GM18858 (cell line): ENCODE results near the gene ANTXR1.
"Not testable (repeated sequence)": the region's sequence is repeated elsewhere in the genome, so short reads cannot be mapped to it uniquely, and the experiment has no call there.

Experiments
- ATAC-seq: cut with Tn5 transposase; IDR thresholded peaks from one replicate; pipeline ENCODE4 v1.9.1; 2021; ENCODE audit not compliant: unreplicated experiment

Gene ANTXR1

GRCh38 chr2:69163109-69163508, 150.1 kb downstream of the ANTXR1 start:
- no peak for ATAC-seq

DNA sequence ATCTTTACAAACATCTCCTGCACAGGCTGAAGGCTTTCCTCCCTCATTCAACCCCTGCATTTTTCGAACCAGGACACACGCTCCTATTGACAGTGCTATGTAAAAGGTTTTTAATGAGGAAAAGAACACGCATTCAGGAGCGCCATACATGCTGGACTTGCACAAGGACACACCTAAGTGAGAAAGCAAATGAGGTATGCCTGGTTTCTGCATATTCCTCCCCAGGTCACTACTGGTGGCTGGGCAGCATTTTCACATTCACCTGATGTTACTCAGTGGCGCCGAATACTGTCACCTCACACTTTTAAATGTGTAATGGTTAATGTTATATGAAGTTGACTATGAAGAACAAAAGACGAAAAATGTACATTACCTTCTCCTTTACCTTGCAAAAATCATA, 150.6 kb downstream of the ANTXR1 start:
- ATAC-seq, result no peak

DNA sequence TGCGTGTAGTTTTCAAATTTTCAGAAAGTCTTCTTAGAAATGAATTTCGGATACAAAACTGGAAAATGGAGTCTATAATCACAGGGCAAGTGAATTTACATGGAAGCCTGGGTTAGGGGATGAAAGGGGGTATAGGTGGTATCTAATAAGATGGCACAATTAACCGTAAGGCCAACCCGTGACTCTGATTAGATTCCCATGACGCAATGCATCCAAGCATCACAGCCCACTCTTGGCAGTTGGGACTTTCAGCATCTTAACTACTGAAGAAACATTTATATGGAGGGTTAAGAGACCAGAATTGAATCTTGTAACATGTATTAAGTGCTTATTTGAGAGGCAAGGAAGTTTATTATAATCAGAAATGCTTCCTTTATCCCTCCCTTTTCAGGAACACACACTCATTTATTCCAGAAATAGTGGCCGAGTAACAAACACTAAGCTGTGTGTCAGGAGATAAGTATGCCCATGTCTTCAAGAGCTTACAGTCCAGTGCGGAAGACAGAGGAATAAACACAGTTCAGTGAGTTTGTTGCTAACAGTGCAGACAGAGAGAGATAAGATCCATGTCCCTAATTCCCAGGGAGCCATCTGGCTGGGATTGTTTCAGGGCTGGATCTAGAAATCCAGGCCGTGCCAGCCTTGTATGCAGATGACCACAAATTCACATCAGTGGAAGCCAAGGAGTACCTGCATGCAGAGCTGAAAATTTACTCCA, 151.2 kb downstream of the ANTXR1 start:
- no peak for ATAC-seq

GRCh38 chr2:69165091-69165880, 152.3 kb downstream of the ANTXR1 start:
- no peak for ATAC-seq

- no peak for ATAC-seq
These were observed 153.5 kb downstream of the ANTXR1 start for GRCh38 chr2:69166465-69166811.

DNA sequence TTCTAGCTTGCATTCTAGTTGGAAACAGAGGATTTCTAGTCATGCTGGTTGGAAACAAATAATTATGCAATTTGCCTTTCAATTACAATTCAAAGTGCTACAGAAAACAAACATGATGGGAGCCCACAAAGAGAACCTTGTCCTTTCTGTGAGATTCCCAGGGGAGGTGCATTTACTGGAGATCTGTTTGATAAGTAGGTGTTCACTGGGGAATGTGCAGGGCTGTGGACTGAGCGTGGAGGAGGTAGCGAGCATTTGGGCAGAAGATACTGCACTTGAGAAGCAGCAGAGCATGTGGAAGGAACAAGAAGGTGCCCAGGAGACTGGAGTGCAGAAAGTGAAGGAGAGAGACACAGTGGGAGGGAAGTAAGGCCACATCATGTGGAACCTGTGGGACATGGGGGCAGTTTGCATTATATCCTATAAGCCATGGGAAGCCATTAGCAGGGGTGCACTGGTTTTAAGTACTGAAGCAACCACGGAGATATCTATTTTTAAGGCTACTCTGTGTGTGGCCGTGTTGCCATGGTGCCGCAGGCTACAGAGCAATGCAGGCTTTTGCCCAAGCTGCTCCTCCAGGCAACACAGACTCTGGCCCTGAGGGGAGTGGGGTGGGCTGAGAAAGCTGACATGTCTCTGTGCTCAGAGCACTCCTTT, 154.0 kb downstream of the ANTXR1 start:
- ATAC-seq, result no peak

- ATAC-seq, result no peak
These were observed 154.5 kb downstream of the ANTXR1 start for GRCh38 chr2:69167469-69167822.

DNA sequence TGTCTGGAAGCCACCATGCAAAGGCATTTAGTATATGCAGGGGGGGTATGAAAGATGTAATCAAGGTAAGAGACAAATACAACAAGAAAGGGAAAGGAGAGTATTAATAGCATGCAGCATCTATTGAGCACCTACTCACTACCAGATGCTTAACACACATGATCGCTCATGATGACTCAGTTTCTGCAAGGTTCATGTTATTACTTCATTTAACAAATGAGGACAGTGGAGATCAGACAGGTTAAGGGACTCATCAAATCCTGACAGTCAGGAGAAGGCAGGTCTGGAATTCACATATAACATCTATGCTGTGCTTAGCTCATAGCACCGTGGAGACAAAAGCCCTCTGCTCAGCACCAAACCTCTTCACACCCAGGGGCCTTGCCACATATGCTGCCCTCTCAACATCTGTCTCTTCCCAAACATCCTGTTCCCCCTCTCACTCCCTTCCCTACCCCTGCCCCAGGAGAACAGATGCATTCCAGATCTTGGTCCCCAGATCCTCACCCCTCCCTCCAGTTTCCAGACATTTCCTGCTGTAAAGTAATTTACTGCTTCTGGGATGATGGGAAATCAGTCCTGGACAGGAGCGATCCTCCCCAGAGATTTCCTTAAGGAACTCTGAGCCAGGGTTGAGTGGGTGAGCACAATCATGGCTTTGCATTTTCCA, 155.3 kb downstream of the ANTXR1 start:
- no peak for ATAC-seq

- no peak for ATAC-seq
These were observed 156.1 kb downstream of the ANTXR1 start for GRCh38 chr2:69168950-69169654.

GRCh38 chr2:69169655-69170389, 156.8 kb downstream of the ANTXR1 start:
- ATAC-seq, result no peak

DNA sequence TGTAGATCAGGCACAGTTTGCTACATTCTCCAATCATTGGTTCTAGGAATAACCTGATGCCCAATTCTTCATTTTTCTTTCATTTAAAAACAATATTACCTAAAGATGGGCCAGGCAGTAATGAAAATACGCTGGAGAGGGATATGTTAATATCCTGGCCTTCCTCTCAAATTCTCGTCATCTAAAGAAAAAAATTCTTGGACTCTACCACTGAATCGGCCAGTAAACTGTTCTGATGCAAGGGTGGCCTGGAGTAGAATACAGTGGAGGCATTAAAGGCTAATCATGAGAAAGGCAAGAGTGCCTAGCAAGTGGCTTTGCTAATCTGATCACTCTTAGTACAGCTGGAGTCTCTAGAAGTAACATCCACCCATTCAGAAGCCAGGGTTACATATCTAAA, 157.7 kb downstream of the ANTXR1 start:
- ATAC-seq, result no peak

DNA sequence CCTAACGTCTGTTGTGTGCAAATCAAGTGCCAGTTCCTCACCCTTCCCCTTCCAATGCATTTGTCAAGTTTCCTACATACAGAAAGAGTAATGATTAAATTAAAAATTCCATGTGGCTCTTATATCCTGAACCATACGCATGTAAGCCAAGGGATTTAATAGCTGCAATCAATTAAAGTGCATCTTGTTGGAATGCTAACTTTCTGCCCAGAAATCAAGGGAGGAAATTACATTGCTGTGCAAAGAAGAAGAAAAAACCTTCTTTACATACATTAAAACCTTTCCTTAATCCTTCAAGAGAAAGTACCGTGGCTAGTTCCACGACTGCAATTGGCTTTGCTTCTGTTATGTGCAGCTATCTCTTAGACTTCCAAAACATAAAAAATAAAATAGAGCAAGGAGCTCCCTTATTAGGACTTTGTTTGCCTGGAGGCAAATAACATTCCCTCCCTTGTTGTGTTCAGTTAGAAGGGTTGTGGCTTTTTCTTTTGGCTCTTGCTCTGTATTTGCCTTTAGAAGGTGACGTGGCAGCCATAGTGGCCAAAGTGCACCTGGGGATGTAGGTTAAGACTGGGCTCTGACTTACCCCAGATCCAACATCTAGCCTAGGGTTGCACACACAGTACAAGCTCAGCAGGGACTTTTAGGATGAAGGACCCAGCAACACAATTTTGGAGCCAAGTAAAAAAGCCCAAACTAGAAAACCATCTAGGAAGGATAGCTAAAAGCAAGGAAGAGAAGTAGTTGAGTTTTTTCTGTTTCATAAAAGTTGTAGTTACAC, 158.3 kb downstream of the ANTXR1 start:
- ATAC-seq, result no peak

DNA sequence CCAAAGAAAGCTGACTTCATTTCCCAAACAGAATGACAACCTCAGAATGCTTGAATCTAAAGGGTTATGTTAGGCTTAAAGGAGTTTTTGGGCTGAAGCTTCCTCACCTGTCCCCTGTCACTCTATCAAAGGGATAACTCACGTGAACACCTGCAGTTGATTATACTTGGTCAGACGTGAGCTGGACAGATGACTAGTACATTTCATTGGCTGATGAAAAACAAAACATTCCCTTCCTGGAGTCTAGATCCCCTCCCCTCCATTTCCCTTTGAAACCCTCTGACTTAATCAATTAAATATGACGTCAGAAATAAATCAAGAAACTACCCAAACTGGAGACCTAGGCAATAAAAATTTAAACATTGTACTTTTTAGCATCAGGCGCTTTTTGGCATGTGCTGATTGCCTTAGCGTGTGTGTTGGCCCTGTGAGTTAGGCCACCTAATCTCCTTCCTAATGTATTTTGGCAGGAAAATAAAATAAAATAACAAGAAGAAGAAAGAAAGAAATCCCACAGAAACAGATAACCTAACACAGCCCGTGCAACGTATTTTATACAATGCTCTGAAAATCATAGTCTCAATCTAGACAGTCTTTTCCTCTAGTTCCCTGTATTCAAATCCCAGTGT, 159.0 kb downstream of the ANTXR1 start:
- no peak for ATAC-seq

GRCh38 chr2:69173706-69174105, 160.7 kb downstream of the ANTXR1 start:
- ATAC-seq, result no peak

DNA sequence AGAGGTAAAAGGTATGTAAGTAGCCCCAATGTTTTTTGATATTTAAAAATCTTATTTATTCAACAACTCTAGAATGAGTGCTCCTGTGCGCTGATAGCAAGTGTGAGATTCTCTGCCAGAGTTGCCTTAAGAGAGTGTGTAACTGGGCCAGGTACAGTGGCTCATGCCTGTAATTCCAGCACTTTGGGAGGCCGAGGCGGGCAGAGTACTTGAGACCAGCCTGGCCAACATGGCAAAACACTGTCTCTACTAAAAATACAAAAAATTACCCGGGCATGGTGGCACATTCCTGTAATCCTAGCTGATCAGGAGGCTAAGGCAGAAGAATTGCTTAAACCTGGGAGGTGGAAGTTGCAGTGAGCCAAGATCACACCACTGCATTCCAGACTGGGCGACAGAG, 161.2 kb downstream of the ANTXR1 start:
- ATAC-seq, result not testable (repeated sequence)

DNA sequence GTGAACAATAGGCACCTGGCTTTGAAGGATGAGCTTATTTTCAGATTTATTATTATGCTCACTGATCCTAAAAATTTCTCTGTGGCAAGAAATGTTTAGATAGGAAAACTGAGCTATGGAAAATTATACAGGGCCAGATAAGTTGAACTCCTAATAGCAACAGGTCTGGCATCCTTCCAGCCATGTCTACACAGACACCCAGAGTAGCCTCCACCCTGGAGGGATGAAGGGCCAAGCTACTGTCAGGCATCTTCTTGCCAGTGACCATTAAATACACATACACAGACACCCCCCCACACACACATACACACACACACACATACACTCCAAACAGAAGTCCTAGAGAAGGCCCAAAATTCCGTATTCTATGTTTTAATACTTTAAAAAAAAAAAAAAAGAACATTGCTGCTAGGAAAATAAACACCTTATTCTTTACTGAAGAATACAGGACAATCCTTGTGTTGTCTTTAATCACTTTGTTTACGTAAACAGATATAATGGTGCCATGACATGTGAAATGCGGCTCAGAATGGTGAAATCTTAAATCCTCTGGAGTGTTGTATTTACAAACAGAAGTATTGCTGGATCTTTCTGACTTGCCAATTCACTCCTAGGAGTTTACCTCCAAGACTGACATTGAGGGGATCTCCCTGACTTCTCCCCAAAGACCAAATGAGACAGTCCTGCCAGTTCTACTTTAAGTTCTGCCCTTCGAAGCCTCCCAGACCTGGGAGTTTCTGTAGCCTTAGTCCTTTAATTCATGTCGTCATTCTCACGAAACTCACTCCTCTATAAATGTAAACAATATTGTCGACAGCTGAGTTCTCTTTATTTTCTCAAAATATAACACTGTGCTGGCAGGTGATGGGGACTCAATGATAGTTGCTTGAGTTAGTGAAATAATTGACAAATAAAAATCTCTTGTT, 163.1 kb downstream of the ANTXR1 start:
- ATAC-seq, result no peak

DNA sequence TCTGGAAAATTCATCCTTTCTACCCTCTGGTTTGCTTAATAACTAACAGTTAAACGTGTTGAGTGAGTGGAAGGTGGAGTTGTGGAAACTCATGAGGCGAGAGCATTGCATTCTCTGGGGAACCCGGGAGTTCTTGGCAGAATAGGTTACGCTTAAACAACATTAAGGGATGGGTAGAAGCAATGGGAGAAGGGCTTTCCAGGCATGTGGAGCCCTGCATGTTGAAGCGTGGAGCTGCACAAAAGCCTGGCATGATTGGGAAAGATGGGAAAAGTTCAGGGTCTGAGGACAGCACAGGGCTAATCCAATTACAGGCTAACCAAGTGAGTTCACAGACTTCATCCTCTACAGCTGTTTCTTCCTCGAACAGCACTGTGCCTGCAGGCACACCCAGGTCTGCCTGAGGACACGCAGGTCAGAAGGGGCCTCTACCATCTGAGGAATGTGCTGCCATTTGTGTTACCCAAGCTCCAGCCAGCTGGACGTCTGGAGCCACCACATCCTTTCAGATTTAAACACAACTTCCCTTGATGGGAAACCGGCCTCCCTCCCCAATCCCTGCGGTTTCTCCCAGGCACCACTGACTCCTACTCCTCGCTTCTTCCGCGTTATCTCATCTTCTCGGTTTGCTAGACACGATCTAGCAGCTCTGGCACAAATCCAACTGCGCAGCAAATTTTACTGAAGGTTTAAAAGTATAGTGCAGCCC, 164.2 kb downstream of the ANTXR1 start:
- no peak for ATAC-seq
